Psoas muscle (tissue), 8 donors: ENCODE results near the gene KRTAP6-3. TPM values are rescaled to one million over a fixed set of nuclear protein-coding genes. Genes with fewer than 3 reads are reported as not detected.

Experiments used
- ATAC-seq, 4 donors: fragments of 200-7000 bp; cut with Tn5 transposase; one replicate each; pipeline ENCODE4 v1.9.1; 2020; ENCODE audit warnings: moderate library complexity in 3 of 4, mild to moderate bottlenecking in 2 of 4
- DNase-seq, 2 donors: peaks; one replicate each; pipeline ENCODE4 v3.0.0-alpha.2; 2020
- H3K27ac ChIP-seq: fragments of 200-600 bp; one replicate; pipeline ENCODE4 v1.8.0; 2022
- H3K27me3 ChIP-seq, 3 donors: fragments of 200-600 bp in 1 of 3; one replicate each; pipeline versions ENCODE4 v1.6.1 to v1.8.0; 2013 to 2022; ENCODE audit warnings: low read length in 2 of 3, mild to moderate bottlenecking in 2 of 3, moderate library complexity in 1 of 3; ENCODE audit not compliant: insufficient read depth in 3 of 3
- H3K36me3 ChIP-seq, 2 donors: fragments of 200-600 bp in 1 of 2; one replicate each; pipeline versions ENCODE4 v1.6.1 to v1.8.0; 2013 to 2022; ENCODE audit warnings: low read depth in 1 of 2, mild to moderate bottlenecking in 1 of 2, moderate library complexity in 1 of 2; ENCODE audit not compliant: insufficient read depth in 1 of 2
- H3K4me1 ChIP-seq: fragments of 200-600 bp; one replicate; pipeline ENCODE4 v1.8.0; 2022
- H3K4me3 ChIP-seq: fragments of 200-600 bp; one replicate; pipeline ENCODE4 v1.8.0; 2022; ENCODE audit warnings: mild to moderate bottlenecking
- H3K9me3 ChIP-seq: fragments of 200-600 bp; one replicate; pipeline ENCODE4 v1.8.0; 2022
- CTCF ChIP-seq: fragments of 200-600 bp; IDR thresholded peaks from one replicate; pipeline ENCODE4 v1.8.0; 2022; ENCODE audit warnings: antibody characterized with exemption
- WGBS, 3 donors: extraction: QIAGEN DNeasy Blood & Tissue Kit; methylation state at CpG; one replicate each; pipeline versions ENCODE4 v1.1.6 to v1.1.7; 2013; 5-methylcytosine and 5-hydroxymethylcytosine counted together
- intact Hi-C, 2 donors: fragments of 100-400 bp; cut with DNase I; formaldehyde crosslinking; loops; one replicate each; pipeline versions ENCODE4 v1.11.0 to v1.14.2; 2022
- polyA plus RNA-seq, 3 donors: library from polyadenylated mRNA; stranded (reverse); fragments of 200-250 nt; gene quantifications; one replicate each; pipeline ENCODE4 v1.2.3, GENCODE V29; 2013
- total RNA-seq, 4 donors: library from RNA; stranded (reverse); fragmentation: NEBNext Ultra II Directional in 2 of 4; extraction: Animal tissue kit (Norgen Biotek cat#: 25700) in 2 of 4; gene quantifications; one replicate each; pipeline versions ENCODE4 v1.2.1 to v1.2.4, GENCODE V29; 2021 to 2023
- donor health status: healthy with polysubstance abuse.
- donor health status: DM: no; HTN: no; CAD: no; lungs with moderate emphysema.
- donor health status: Bipolar disorder and iron deficiency.
- donor health status: healthy.
- donor health status: DM: yes; HTN: yes; CAD: no.
- donor health status: DM: no; HTN: no; CAD: no.
- donor health status: DM: no; HTN: no; CAD: no.
- donor health status: DM: yes; HTN: yes; CAD: no.

Gene KRTAP6-3
- total and polyA plus RNA-seq, 7 donors: not detected

GRCh38 chr21:30628109-30628508, 35.9 kb downstream of the KRTAP6-3 start:
- intact Hi-C loops: no loop called here
- Histone ChIP-seq H3K36me3 (no peaks in the 10 kb centered on the region), H3K27me3 (no peaks in the 10 kb centered on the region), H3K27ac (no peak overlapping the region), H3K4me3 (no peak overlapping the region), H3K9me3 (no peaks in the 10 kb centered on the region), H3K4me1 (no peaks in the 10 kb centered on the region)
- DNase-seq (no peak), ATAC-seq (no peak)
- TF ChIP-seq CTCF: no peak
- WGBS, 3 donors: 75 to 86% (median 75%) methylated on average over 4 of the region's 4 CpGs

- ATAC-seq: no peak
- 65 to 81% (median 65%) methylated on average over 1 of the region's 1 CpG for WGBS, 3 donors
- no peaks in the 10 kb centered on the region for H3K36me3 ChIP-seq
These were observed 37.0 kb downstream of the KRTAP6-3 start for GRCh38 chr21:30629200-30629599.

DNA sequence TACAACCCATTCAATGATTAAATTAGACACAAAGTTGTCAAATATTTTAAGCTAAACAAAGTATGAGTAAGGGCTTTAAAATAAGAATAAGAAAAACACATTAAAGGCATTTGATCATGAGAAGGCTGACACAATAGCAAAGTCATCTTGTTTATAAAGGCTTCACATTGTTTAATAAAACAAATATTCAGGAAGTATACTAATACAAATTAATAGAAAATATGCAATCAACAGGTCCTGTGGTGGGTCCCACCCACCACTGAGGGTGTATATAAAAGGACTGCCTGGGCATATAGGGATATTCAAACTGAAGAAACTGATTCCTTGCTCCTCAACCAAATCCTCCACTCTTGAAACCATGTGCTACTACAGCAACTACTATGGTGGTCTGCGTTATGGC, 42.7 kb downstream of the KRTAP6-3 start, which contains the start of gene KRTAP20-2:
Gene KRTAP20-2 (plus strand): TSS at position 301 of the 400 bp plus-strand sequence. CDS start 58 bp downstream, at position 359.
- no peaks in the 10 kb centered on the region for H3K4me1 ChIP-seq
- H3K27ac ChIP-seq: no peak within 1 kb of the TSS
- 88 to 100% (median 95%) methylated on average over 1 of the region's 1 CpG for WGBS, 3 donors

More at GRCh38 chr21:30629200-30629599, 37.0 kb downstream of the KRTAP6-3 start:
- Histone ChIP-seq H3K9me3 (no peaks in the 10 kb centered on the region), H3K27me3 (no peaks in the 10 kb centered on the region), H3K27ac (no peak overlapping the region), H3K4me3 (no peak overlapping the region), H3K4me1 (no peaks in the 10 kb centered on the region)
- no peak for DNase-seq
- intact Hi-C loops: no loop called here
- no peak for TF ChIP-seq CTCF

GRCh38 chr21:30638686-30639085, 46.4 kb downstream of the KRTAP6-3 start:
- TF ChIP-seq CTCF: no peak
- Histone ChIP-seq H3K27me3 (no peaks in the 10 kb centered on the region), H3K27ac (no peak overlapping the region), H3K36me3 (no peaks in the 10 kb centered on the region), H3K9me3 (no peaks in the 10 kb centered on the region), H3K4me3 (no peak overlapping the region), H3K4me1 (no peaks in the 10 kb centered on the region)
- intact Hi-C loops: no loop called here
- 83 to 84% (median 83%) methylated on average over 3 of the region's 3 CpGs for WGBS, 3 donors
- no peak for ATAC-seq
- DNase-seq: no peak

More for the DNA sequence above, 42.7 kb downstream of the KRTAP6-3 start, which contains the start of gene KRTAP20-2:
- Histone ChIP-seq H3K9me3 (no peaks in the 10 kb centered on the region), H3K36me3 (no peaks in the 10 kb centered on the region), H3K27me3 (no peaks in the 10 kb centered on the region), H3K4me3 (no peak within 1 kb of the TSS)
- DNase-seq: no peak
- intact Hi-C loops: no loop called here
- no peak for TF ChIP-seq CTCF
- ATAC-seq: no peak

GRCh38 chr21:30642564-30642963, 50.3 kb downstream of the KRTAP6-3 start, which contains the start of gene KRTAP20-3:
Gene KRTAP20-3 (plus strand): TSS chr21:30642864.
- H3K4me1 ChIP-seq: no peaks in the 10 kb centered on the region
- H3K4me3 ChIP-seq: no peak within 1 kb of the TSS
- H3K9me3 ChIP-seq: no peaks in the 10 kb centered on the region
- no peak within 1 kb of the TSS for H3K27ac ChIP-seq
- 84 to 86% (median 84%) methylated on average over 2 of the region's 2 CpGs for WGBS, 3 donors
- no peak for DNase-seq
- no peak for ATAC-seq
- TF ChIP-seq CTCF: no peak
- no peaks in the 10 kb centered on the region for H3K27me3 ChIP-seq
- H3K36me3 ChIP-seq: no peaks in the 10 kb centered on the region
- intact Hi-C loops: no loop called here
